GM20431 (cell line): ENCODE measurements around the gene HHAT.

Experiments used
- in situ Hi-C: fragments of 300-500 bp; cut with MseI, MboI; formaldehyde crosslinking; loops from one replicate; pipeline ENCODE4 v1.15.0; 2020; ENCODE audit warnings: low sequenced_read_pairs; ENCODE audit not compliant: unreplicated experiment

The HHAT gene

DNA sequence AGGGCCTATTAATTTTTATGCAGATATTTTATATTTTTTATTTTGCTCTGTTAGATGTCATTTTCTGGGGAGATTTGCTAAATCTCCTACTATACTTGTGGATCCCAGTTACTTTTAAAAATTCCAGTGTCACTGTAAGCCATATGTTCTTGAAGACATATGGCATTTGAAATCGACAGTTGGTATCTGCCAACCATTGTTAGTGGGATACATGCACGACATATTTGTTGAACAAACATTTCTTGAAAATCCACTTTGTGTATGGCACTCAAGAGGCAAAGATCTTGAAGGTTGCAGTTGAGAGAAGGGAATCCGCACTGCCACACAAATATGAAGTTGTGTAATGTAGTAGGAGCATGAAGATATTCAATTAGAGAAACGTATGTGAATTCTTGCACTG is 287.7 kb downstream of the HHAT start:
- in situ Hi-C loops = no loop called here

DNA sequence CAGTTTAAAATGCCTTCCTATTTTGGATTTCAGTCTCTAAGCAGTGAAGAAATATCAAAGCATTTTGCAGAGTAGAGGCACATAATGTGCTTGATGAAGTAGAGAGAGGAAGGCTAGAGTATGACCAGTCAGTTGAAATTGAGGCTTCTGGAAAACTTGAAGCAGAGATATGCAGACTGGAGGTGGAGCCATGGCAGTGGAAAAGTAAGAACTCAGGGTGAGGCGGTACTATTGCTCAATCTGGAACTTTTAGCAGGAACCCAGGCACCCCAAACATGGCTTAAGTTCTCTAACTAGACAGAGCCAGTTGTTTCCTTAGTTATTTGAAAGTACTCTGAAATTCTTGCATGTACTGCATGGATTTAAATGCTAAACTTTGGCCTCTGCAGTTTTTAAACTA is 288.6 kb downstream of the HHAT start:
- in situ Hi-C loops = no loop called here

DNA sequence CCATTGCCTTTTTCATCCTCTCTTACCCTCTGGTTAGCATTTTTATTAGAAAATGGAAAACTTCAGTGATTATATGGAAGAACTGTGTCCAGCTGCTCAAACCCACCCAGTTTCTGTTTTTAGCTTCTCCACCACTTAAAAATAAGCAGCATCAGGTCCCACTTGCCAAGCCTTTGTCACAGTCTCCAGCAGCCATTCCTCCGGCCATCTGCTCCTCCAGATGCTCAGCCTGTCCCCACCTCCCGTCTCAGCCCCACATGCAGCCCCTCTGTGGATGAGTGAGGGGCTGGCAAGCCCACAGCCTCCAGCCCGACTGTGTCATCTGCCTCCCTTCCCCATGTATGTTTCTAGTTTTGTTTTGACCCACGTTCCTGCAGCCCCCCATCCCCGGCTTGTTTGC is 289.7 kb downstream of the HHAT start:
- in situ Hi-C loops = no loop called here

DNA sequence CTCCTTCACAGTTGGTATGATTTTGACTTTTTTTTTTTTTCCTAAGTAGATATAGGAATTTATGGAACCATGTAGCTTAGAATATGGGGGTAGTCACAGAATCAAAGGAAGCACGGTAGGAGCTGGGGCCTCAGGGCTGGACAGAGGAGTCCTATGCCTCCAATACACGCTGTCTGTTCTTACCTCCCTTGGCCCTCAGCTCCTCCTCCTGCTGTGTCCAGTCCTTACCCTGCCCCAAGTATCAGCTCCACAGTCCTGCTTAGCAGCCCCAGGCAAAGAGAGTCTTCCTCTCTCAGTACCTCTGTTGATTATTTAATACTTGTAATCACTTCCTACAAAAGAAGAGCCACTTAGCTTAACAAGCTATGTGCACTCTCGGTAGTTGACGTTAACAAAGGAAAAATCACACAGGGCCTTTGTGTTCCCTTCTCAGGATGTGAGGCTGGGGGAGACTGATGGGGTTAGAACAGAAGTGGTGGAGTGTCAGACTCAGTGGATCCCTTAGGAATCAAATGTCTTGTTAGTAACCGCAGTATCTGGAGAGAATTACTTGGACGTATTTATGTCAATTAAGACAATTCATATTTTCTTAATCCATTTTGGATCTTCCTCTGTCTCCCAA is 292.3 kb downstream of the HHAT start:
- in situ Hi-C loops = no loop called here

GRCh38 chr1:210621712-210622111 is 293.0 kb downstream of the HHAT start:
- in situ Hi-C loops = no loop called here

- in situ Hi-C loops = no loop called here
Measured at GRCh38 chr1:210624722-210625121, 296.0 kb downstream of the HHAT start.

DNA sequence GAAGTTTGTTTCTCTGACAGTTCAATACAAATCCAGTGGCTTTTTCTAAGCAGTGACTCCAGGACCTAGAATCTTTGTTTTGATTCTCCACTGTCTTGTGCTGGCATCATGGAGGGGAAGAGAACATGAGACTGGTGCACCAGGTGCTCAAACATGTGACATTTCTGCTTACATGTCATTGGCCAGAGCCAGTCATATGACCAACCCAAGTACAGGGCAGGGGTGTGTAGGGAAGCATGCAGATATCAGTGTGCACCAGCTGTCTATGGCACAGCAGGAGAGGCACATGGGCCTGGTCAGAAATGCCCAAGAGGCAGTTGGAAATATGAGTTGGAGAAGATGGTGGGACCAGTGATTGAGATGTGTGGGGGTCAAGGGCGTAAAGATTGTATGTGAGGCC is 297.0 kb downstream of the HHAT start:
- in situ Hi-C loops = no loop called here

GRCh38 chr1:210626341-210626740 is 297.6 kb downstream of the HHAT start:
- in situ Hi-C loops = no loop called here

- in situ Hi-C loops = no loop called here
Measured at GRCh38 chr1:210627755-210628154, 299.1 kb downstream of the HHAT start.

GRCh38 chr1:210629276-210629675 is 300.6 kb downstream of the HHAT start:
- in situ Hi-C loops = no loop called here

DNA sequence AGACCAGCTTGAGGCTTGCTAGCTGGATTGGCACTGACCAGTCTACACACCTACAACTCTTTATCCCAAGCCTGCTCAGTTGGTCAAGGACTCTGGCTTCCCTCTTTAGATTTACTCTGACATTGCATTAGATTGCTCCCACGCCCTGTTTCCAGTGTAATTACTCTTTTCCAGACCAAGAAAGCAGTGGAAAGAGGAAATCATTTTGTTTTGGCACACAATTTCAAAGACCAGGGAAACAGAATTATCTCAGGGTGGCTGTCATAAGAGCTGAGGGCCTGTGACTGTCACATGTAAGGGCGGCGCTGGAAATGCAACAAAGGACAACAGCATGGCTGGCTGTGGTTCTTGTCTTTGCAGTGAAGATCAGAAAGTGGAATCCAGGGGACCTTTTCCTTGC is 302.7 kb downstream of the HHAT start:
- in situ Hi-C loops = no loop called here

GRCh38 chr1:210633140-210633539 is 304.4 kb downstream of the HHAT start:
- in situ Hi-C loops = no loop called here

DNA sequence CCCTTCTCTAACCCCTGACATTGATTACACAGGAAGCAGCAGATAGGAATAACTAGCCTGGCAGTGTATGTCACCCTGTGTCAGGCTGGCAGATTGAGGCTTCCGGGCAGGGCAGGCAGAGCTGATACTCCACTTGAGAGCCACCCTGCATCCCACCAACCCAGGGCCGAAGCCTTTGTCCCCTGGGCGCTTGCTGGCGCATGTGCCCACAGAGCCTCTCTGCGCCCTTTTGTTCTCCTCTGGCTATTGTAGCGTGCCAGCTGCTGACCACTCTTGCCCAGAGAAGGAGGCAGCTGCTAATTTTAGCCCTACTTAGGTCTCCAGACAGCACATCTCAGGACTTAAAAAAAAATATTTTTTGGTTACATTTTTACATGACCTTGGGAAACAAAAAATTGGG is 304.9 kb downstream of the HHAT start:
- in situ Hi-C loops = no loop called here

- in situ Hi-C loops = no loop called here
Measured at GRCh38 chr1:210635108-210635507, 306.4 kb downstream of the HHAT start.

DNA sequence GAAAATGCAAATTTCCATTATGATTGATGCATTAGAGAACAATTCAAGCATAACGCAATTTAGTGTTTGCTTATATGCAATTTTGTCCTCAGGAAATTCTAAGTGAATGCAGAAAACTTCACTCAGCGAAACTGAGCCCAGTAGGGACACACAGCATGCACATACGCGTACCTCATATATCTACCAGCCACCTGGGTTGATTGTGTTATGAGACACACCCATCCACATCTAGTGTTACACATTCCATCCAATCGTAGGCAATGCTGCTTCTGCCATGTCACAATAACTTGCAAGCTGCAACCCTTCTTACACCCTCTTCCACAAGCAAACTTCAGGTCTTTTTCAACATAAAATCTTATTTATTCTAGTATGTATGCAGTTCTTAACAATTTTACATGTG is 312.9 kb downstream of the HHAT start:
- in situ Hi-C loops = no loop called here

GRCh38 chr1:210645582-210646257 is 317.0 kb downstream of the HHAT start:
- in situ Hi-C loops = no loop called here

GRCh38 chr1:210646258-210646616 is 317.5 kb downstream of the HHAT start:
- in situ Hi-C loops = no loop called here

GRCh38 chr1:210647406-210648333 is 319.0 kb downstream of the HHAT start:
- in situ Hi-C loops = no loop called here

- in situ Hi-C loops = no loop called here
Measured at GRCh38 chr1:210648588-210649269, 320.0 kb downstream of the HHAT start.

GRCh38 chr1:210650403-210650802 is 321.7 kb downstream of the HHAT start:
- in situ Hi-C loops = no loop called here
